MM.1S (cell line): ENCODE data around the gene KRTAP5-5.

ENCODE experiments used
- DNase-seq: peaks from one replicate; pipeline ENCODE4 v3.0.0-alpha.2; 2015
- H2AFZ ChIP-seq: fragments of 300-600 bp; sonication (generic); 2 replicates; pipeline ENCODE4 v1.6.0; 2016; ENCODE audit warnings: antibody characterized with exemption, low read length
- H3F3A ChIP-seq: fragments of 300-600 bp; sonication (generic); 2 replicates; pipeline ENCODE4 v1.6.1; 2016; ENCODE audit warnings: mild to moderate bottlenecking, antibody characterized with exemption, low read length, moderate library complexity, mixed read lengths; ENCODE audit not compliant: insufficient read depth
- H3K27ac ChIP-seq: fragments of 300-600 bp; sonication (generic); 2 replicates; pipeline ENCODE4 v1.5.1; 2016; ENCODE audit warnings: mild to moderate bottlenecking, low read length
- H3K27me3 ChIP-seq: fragments of 300-600 bp; sonication (generic); replicated peaks from 2 replicates; pipeline ENCODE4 v1.6.0; 2016; ENCODE audit warnings: low read length; ENCODE audit not compliant: insufficient read depth
- H3K36me3 ChIP-seq: fragments of 300-600 bp; sonication (generic); replicated peaks from 2 replicates; pipeline ENCODE4 v1.6.1; 2016; ENCODE audit warnings: mild to moderate bottlenecking, low read length, mixed read lengths; ENCODE audit not compliant: insufficient read depth
- H3K4me1 ChIP-seq: fragments of 300-600 bp; sonication (generic); 2 replicates; pipeline ENCODE4 v1.6.1; 2016; ENCODE audit warnings: low read length, mixed read lengths
- H3K4me2 ChIP-seq: fragments of 300-600 bp; sonication (generic); 2 replicates; pipeline ENCODE4 v1.6.0; 2016; ENCODE audit warnings: low read depth, low read length
- H3K4me3 ChIP-seq: fragments of 300-600 bp; sonication (generic); 2 replicates; pipeline ENCODE4 v1.5.1; 2016; ENCODE audit warnings: low read length, mixed read lengths
- H3K79me2 ChIP-seq: fragments of 300-600 bp; sonication (generic); 2 replicates; pipeline ENCODE4 v1.6.1; 2016; ENCODE audit warnings: mixed run types, low read length, mixed read lengths
- H3K9ac ChIP-seq: fragments of 300-600 bp; sonication (generic); 2 replicates; pipeline ENCODE4 v1.6.1; 2016; ENCODE audit warnings: low read length, mixed read lengths
- H3K9me2 ChIP-seq: fragments of 300-600 bp; sonication (generic); replicated peaks from 2 replicates; pipeline ENCODE4 v1.6.1; 2016; ENCODE audit warnings: mild to moderate bottlenecking, low read length, mixed read lengths; ENCODE audit not compliant: insufficient read depth
- H3K9me3 ChIP-seq: fragments of 300-600 bp; sonication (generic); replicated peaks from 2 replicates; pipeline ENCODE4 v1.6.1; 2016; ENCODE audit warnings: mild to moderate bottlenecking, low read length, mixed read lengths; ENCODE audit not compliant: insufficient read depth
- H4K20me1 ChIP-seq: fragments of 300-600 bp; sonication (generic); 2 replicates; pipeline ENCODE4 v1.6.1; 2016; ENCODE audit warnings: mild to moderate bottlenecking, low read length, moderate library complexity, mixed read lengths; ENCODE audit not compliant: insufficient read depth
- CTCF ChIP-seq: fragments of 300-600 bp; sonication (generic); IDR thresholded peaks from 2 replicates; pipeline ENCODE4 v1.5.1; 2016; ENCODE audit warnings: antibody characterized with exemption, low read length, mixed read lengths
- EZH2 ChIP-seq: fragments of 300-600 bp; sonication (generic); optimal IDR thresholded peaks from 2 replicates; pipeline ENCODE3; 2017; ENCODE audit warnings: low read depth, mild to moderate bottlenecking, antibody characterized with exemption, low read length, mixed read lengths
- EZH2phosphoT487 ChIP-seq: fragments of 300-600 bp; sonication (generic); IDR thresholded peaks from 2 replicates; pipeline ENCODE4 v1.6.1; 2018; ENCODE audit warnings: antibody characterized with exemption, low read length

Gene KRTAP5-5

GRCh38 chr11:1679881-1680280, 50.3 kb downstream of the KRTAP5-5 start:
- peaks cover 84% of the 10 kb centered on the region for H3K27me3 ChIP-seq
- no peak overlapping the region for H3K4me2 ChIP-seq
- H3K9me2 ChIP-seq, result no peaks in the 10 kb centered on the region
- H3K36me3 ChIP-seq, result no peaks in the 10 kb centered on the region
- H3K4me1 ChIP-seq, result no peaks in the 10 kb centered on the region
- no peak overlapping the region for H3K27ac ChIP-seq
- H3K79me2 ChIP-seq, result no peaks in the 10 kb centered on the region
- H3F3A ChIP-seq, result no peaks in the 10 kb centered on the region
- no peaks in the 10 kb centered on the region for H3K9me3 ChIP-seq
- no peak for TF ChIP-seq EZH2
- no peak for TF ChIP-seq CTCF
- TF ChIP-seq EZH2phosphoT487, result no peak
- no peak overlapping the region for H3K4me3 ChIP-seq
- H2AFZ ChIP-seq, result no peak overlapping the region
- no peak overlapping the region for H3K9ac ChIP-seq
- H4K20me1 ChIP-seq, result no peaks in the 10 kb centered on the region; the same call in 1 of the 2 replicates
- no peak for DNase-seq
